Measurements from ENCODE around the gene RABL6.
"Not testable (repeated sequence)": the region's sequence is repeated elsewhere in the genome, so short reads cannot be mapped to it uniquely, and the experiment has no call there.

RABL6 gene

DNA sequence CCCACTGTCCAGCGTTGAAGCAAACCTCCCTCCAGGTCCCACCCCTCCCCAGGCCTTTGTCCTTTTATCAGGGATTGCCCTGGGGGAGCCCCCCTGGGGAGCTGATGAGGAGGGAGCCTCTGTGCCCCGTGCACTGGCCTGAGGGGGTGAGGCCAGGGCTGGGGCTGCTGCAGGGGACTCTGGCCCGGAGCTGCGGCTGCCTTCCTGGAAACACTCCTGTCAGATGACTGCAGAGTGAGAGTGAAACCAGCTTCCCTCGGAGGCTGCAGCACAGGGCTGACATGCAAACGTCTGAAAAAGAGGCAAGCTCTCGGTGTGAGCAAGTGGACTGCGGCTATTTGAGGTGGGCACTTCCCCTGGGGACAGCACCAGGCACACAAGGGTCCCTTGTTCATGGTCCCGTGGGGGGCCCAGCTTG is 74.0 kb downstream of the RABL6 start:
- Histone ChIP-seq H3K36me3 (ENCODE audit: insufficient read depth) (no peaks in the 10 kb centered on the region), H3K4me2 (peak overlapping the region; percentile 98), H2AFZ (ENCODE audit: low read depth) (peak overlapping the region; percentile 77), H3K4me1 (ENCODE audit: low read depth, poor library complexity, severe bottlenecking) (peaks cover 54% of the 10 kb centered on the region), H3K4me3 (IDR thresholded peaks at IDR 0.05; ENCODE audit: insufficient read depth, low read depth, low read length) (no peak overlapping the region), H3K27ac (peak overlapping the region; percentile 96), H3K79me2 (ENCODE audit: insufficient read depth, low read depth) (peaks cover 20% of the 10 kb centered on the region; the same call in 1 of the 2 replicates), H3K27me3 (ENCODE audit: insufficient read depth, low read depth) (no peaks in the 10 kb centered on the region), H3K9ac (peak overlapping the region; percentile 59), H4K20me1 (ENCODE audit: insufficient read depth) (no peaks in the 10 kb centered on the region)
- TF ChIP-seq, protein P1, sequence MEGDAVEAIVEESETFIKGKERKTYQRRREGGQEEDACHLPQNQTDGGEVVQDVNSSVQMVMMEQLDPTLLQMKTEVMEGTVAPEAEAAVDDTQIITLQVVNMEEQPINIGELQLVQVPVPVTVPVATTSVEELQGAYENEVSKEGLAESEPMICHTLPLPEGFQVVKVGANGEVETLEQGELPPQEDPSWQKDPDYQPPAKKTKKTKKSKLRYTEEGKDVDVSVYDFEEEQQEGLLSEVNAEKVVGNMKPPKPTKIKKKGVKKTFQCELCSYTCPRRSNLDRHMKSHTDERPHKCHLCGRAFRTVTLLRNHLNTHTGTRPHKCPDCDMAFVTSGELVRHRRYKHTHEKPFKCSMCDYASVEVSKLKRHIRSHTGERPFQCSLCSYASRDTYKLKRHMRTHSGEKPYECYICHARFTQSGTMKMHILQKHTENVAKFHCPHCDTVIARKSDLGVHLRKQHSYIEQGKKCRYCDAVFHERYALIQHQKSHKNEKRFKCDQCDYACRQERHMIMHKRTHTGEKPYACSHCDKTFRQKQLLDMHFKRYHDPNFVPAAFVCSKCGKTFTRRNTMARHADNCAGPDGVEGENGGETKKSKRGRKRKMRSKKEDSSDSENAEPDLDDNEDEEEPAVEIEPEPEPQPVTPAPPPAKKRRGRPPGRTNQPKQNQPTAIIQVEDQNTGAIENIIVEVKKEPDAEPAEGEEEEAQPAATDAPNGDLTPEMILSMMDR (conservative IDR thresholded peaks at IDR 0.05; ENCODE audit: low read depth, low read length), result no peak

DNA sequence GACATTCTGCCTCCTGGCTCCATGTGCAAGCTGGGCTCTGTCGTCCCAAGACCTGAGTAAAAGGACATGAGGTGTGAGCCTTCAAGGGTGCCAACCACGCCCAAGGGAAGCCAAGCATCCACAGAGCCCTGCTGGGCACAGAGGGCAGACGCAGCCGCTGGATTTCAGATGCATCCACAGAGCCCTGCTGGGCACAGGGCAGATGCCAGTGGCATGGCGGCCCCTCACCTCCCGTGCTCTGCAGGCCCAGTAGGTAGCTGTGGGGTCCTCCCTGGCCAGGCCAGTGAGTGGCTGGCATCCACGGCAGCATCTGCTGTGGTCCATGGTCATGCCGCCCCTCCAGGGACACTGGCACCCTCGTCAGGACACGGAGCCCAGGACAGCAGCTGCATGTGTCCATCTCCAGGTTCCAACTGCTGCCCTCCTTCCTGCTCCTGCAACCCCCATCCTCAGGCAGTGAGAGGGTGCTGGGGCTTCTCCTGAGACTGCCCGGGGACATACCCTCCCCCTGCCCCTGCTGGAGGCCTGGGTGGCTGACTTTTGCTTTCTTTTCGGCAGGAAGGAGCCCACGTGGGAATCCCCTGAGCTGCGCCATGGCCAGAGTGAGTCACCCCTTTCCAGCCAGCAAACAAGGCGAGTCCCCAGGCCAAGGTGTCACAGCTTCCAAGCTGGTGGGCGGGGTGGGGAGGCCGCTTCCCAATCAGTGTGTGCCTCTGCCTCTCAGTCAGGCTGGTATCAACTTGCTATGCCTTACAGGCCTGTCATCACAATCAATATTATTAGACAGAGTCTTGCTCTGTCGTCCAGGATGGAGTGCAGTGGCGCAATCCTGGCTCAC is 74.6 kb downstream of the RABL6 start:
- Histone ChIP-seq H3K36me3 (ENCODE audit: insufficient read depth) (no peaks in the 10 kb centered on the region), H4K20me1 (ENCODE audit: insufficient read depth) (no peaks in the 10 kb centered on the region), H3K27me3 (ENCODE audit: insufficient read depth, low read depth) (no peaks in the 10 kb centered on the region), H3K27ac (peak overlapping the region; percentile 96), H2AFZ (ENCODE audit: low read depth) (peak overlapping the region; percentile 77), H3K4me2 (peak overlapping the region; percentile 98), H3K4me3 (IDR thresholded peaks at IDR 0.05; ENCODE audit: insufficient read depth, low read depth, low read length) (no peak overlapping the region), H3K4me1 (ENCODE audit: low read depth, poor library complexity, severe bottlenecking) (peaks cover 54% of the 10 kb centered on the region), H3K9ac (peak overlapping the region; percentile 59), H3K79me2 (ENCODE audit: insufficient read depth, low read depth) (peaks cover 26% of the 10 kb centered on the region; the same call in 1 of the 2 replicates)
- TF ChIP-seq, protein P1 (conservative IDR thresholded peaks at IDR 0.05; ENCODE audit: low read depth, low read length), result peak; percentile 17; the same call in 1 of the 2 replicates

DNA sequence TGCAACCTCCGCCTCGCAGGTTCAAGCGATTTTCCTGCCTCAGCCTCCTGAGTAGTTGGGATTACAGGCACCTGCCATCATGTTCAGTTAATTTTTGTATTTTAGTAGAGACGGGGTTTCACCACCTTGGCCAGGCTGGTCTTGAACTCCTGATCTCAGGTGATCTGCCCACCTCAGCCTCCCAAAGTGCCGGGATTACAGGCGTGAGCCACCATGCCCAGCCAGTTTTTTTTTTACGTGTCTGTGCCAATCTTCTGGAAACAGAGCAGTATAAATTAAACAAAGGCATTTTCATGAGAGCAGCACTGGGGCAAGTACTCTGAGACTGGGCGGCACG is 75.2 kb downstream of the RABL6 start:
- H3K9ac ChIP-seq, result peak overlapping the region; percentile 59; the same call in 1 of the 2 replicates
- H3K27ac ChIP-seq, result peak overlapping the region; percentile 96
- H2AFZ ChIP-seq (ENCODE audit: low read depth), result peak overlapping the region; percentile 77; the same call in 1 of the 2 replicates
- not testable (repeated sequence) for H4K20me1 ChIP-seq (ENCODE audit: insufficient read depth); H3K4me3 ChIP-seq (IDR thresholded peaks at IDR 0.05; ENCODE audit: insufficient read depth, low read depth, low read length); H3K27me3 ChIP-seq (ENCODE audit: insufficient read depth, low read depth); H3K36me3 ChIP-seq (ENCODE audit: insufficient read depth)
- peak overlapping the region; percentile 98 for H3K4me2 ChIP-seq
- H3K79me2 ChIP-seq (ENCODE audit: insufficient read depth, low read depth), result peaks cover 32% of the 10 kb centered on the region
- H3K4me1 ChIP-seq (ENCODE audit: low read depth, poor library complexity, severe bottlenecking), result peaks cover 59% of the 10 kb centered on the region

DNA sequence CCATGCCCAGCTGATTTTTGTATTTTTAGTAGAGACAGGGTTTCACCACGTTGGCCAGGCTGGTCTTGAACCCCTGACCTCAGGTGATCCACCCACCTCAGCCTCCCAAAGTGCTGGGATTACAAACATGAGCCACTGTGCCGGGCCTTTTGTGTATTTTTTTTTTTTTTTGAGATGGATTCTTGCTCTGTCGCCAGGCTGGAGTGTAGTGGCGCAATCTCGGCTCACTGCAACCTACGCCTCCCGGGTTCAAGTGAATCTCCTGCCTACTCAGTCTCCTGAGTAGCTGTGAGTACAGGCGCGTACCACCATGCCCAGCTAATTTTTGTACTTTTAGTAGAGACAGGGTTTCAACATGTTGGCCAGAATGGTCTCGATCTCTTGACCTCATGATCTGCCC is 75.9 kb downstream of the RABL6 start:
- H3K27me3 ChIP-seq (ENCODE audit: insufficient read depth, low read depth); H2AFZ ChIP-seq (ENCODE audit: low read depth); H4K20me1 ChIP-seq (ENCODE audit: insufficient read depth); H3K4me3 ChIP-seq (IDR thresholded peaks at IDR 0.05; ENCODE audit: insufficient read depth, low read depth, low read length); H3K4me2 ChIP-seq; H3K36me3 ChIP-seq (ENCODE audit: insufficient read depth); H3K9ac ChIP-seq: not testable (repeated sequence)
- Histone ChIP-seq H3K4me1 (ENCODE audit: low read depth, poor library complexity, severe bottlenecking) (peaks cover 66% of the 10 kb centered on the region), H3K27ac (peak overlapping the region; percentile 96; the same call in 1 of the 2 replicates), H3K79me2 (ENCODE audit: insufficient read depth, low read depth) (peaks cover 39% of the 10 kb centered on the region)

DNA sequence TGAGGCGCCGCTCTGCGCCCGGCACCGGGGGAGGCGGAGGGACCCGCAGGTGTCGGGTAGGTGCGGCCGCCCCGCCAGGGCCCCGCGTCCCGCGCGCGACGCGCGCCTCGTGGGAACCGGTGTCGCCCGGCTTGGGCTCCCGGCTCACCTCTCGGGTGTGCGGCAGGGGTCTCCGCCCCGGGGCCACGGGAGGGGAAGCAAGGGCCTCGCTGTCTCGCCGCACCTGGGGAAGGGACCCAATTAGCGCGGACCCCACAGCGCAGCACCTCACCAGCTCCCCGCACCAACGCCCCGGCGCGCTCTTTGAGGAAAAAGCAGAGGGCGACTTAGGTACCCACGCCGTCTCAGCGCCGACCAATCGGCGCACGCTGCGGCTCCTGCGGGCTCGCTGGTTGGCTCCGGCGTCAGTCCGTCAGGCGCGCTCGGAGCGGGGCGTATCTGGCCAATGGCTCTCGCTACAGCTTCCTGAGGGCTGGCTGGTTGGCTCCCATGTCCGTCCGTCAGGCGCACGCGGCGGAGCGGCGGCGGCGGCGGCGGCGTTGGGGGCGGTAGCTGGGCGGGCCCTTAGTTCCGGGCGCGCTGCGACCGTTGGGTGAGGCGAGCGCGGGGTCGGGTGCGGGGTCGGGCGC is 78.3 kb downstream of the RABL6 start, which contains the start of gene TRAF2:
TSS of gene TRAF2 (plus strand) at position 567 of the 629 bp plus-strand sequence. CDS start 12,225 bp downstream, outside the sequence.
- peak within 1 kb of the TSS; percentile 94 for H3K4me2 ChIP-seq
- TF ChIP-seq, protein P1 (conservative IDR thresholded peaks at IDR 0.05; ENCODE audit: low read depth, low read length), result no peak
- no peaks in the 10 kb centered on the region for H3K27me3 ChIP-seq (ENCODE audit: insufficient read depth, low read depth)
- H3K79me2 ChIP-seq (ENCODE audit: insufficient read depth, low read depth), result peaks cover 63% of the 10 kb centered on the region
- H3K9ac ChIP-seq, result peak within 1 kb of the TSS; percentile 90
- peak within 1 kb of the TSS; percentile 38 for H2AFZ ChIP-seq (ENCODE audit: low read depth)
- peak within 1 kb of the TSS; percentile 86 for H3K27ac ChIP-seq
- peaks cover 58% of the 10 kb centered on the region for H3K4me1 ChIP-seq (ENCODE audit: low read depth, poor library complexity, severe bottlenecking)
- no peak within 1 kb of the TSS for H3K4me3 ChIP-seq (IDR thresholded peaks at IDR 0.05; ENCODE audit: insufficient read depth, low read depth, low read length)
- H4K20me1 ChIP-seq (ENCODE audit: insufficient read depth), result no peaks in the 10 kb centered on the region; the same call in 1 of the 2 replicates
- H3K36me3 ChIP-seq (ENCODE audit: insufficient read depth), result no peaks in the 10 kb centered on the region
